ENCODE results near the gene RHOJ.

RHOJ gene

DNA sequence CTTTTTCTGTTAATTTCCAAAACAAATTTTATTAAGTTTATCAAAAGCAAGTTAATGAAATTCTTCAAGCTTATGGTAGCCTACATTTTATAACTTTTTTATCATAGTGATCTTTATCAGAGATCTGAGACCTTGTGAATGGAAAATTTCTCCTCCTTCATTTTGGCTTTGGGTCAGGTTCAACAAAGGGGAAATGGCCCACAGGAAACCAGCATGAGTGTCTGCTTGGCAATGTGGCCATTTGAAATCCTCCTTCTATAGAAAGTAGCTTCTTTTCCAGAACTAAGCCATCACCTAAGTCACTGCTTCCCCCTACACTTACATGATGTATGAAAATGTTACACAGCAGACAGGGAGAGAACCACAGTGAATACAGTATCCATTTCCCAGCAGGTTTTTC, 1.6 kb downstream of the RHOJ start:
- DNase-seq (ENCODE audit: low read depth) = no peak

DNA sequence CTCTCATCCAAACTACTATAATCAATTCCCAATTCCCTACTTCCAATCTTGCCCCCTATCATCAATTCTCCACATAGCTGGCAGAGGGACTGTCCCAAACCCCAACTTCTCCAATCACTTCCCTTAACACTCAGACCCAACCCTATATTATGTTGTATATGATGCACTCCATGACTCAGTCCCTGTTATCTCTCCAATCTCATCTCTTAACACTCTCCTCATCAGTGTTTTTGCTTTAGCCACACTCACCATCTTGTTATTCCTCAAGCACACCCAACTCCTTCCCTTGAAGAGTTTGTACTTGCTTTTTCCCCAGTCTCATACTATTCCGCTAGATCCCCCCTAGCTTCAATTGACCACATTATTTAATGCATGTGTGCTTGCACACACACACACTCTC, 4.9 kb downstream of the RHOJ start:
- no peak for DNase-seq (ENCODE audit: low read depth)

DNA sequence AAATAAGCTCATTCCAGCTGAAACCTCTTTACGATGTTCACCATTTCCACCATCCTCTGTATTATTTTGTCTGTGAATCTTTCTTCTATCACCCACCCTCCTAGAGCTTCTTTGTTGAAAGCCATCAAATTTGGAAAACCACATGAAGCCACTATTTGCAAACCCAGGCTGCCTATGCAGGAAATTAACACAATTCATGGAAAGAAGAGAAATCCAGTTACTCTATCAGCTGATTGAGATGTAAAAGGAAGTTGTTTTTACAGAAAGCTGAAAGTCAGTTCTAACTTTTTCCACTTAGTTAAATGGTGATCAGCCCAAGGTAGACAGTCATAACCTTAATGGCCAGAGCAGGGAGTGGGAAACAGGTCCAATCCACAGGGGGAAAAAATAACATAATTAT, 6.6 kb downstream of the RHOJ start:
- DNase-seq (ENCODE audit: low read depth) = no peak

DNA sequence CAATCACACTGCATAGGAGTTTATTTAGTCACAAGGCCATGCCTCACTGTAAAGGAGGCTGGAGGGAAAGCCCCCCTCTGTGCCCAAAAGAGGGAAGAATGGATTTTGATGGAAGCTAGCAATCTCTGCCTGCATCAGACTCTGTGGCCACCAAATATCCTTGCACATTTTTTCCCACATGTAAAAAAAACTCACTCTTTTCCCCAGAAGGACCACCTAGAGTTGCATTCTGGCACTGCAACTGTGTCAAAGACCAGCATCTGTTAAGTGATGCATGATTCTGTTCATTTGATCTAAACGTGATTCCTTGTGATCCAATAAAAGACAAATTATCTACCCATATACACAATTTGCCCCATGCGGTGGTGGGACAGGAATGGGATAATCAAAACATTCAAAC, 8.0 kb downstream of the RHOJ start:
- DNase-seq (ENCODE audit: low read depth) = no peak

DNA sequence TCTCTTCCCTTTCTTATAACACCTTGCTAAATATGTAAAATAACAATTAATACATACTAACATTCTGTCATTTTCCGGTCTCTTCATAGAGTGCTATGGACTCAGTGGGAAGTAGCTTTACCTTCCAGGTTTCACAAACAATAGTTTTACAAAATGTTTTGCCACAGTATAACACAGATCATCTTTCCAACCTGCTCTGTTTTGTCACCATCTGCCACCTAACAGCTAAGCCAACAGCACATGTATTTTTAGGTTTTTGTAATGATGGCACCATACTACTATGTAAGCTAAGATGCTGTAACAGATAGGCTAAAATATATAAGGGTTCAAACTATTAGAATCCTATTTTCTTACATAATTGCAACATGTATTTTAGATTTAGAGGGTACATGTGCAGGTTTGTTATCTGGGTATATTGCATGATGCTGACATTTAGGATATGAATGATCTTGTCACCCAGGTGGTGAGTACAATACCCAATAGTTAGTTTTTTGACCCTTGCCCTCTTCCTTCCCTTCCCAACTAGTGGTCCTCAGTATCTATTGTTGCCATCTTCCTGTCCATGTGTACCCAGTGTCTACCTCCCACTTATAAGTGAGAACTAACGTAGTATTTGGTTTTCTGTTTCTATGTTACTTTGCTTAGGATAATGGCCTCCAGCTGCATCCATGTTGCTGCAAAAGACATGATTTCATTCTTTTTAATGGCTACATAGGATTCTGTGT, 8.7 kb downstream of the RHOJ start:
- DNase-seq (ENCODE audit: low read depth) = no peak

DNA sequence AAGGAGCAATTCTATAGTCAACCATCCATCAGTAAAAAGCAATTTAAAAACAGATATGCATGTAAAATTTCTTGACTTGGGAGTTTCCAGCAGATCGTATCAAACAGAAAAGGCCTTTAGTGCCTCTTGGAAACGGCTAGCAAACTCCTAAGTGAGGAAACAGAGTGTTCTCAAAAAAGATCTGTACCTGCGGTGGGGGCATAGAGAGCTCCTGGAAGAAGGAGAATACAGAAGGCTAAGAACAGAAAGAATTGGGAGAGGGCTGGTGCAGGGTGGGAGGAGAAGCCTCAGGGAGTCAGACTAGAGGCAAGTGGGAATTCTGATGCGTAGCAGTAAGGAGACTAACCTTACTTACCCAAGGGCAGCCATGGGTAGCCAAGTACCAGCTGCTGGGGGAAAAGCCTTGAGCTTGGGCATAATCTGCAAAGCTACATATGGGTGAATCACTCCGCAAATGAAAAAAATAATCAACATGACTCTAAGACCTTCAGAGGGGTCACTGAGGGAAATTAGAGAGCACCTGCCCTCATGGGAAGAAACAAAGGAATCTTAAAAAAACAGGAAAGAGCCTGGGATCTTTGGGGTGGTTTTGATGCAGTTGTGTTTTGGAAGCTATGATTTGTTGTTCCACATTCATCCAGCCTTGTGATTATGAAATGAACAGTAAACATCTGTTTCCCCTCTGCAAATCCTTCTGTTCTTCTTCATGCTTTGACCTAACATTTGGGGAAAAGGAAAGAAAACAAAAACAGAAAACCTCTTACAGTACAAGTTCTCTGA, 10.4 kb downstream of the RHOJ start:
- DNase-seq (ENCODE audit: low read depth) = no peak

DNA sequence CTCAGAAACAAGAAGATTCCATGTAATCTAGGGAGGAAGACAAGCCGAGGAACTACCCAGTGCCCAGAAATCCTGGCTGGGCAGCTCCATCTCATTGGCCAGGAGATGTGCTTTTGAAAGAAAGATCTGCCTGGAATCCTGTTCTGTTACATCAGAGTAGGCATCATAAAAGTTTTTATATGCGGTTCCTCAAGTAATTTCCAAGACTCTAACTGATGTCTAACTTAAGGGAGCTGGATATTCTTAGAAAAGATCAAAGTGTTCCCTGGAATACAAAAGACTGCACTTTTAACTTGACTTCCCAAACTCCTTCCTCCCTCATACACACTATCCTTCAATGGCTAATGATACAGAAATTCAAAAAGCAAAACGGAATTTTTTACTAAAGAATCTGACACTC, 16.3 kb downstream of the RHOJ start:
- DNase-seq (ENCODE audit: low read depth) = no peak

DNA sequence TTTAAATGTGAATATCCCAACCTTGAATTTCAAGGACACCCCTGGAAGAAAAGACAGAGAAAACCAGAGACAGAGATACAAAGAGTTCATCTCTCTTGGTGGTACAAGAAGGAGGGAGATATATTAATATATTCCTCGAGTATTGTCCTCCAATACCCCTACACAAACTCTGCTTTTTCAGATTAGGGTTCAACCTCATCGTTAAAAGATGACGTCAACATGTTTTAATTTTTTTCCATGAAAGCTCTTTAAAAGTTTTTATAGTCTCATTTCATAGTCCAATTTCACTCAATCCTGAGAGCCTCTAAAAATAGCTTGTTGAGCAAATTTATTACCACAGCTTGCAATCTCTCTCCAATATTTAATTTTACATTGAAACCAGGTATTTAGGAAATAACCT, 19.4 kb downstream of the RHOJ start:
- DNase-seq (ENCODE audit: low read depth) = no peak

DNA sequence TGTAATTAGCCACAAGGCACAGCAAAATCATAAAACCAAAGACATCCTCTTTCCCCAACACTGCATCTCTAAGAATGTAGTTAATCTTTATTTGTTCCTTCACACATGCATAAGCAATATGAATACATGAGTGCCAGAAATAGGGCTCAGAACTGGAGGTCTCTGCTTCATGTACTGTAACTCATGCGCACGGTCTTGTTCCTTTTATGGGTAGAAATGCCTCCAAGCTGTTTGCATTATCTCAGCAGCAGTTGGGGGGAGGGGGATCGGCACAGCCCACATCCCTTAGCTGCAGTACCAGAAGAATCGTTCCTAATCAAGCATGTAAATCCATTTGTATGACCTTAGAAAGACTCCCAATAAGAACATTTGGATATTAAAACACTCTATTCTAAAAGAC, 20.0 kb downstream of the RHOJ start:
- no peak for DNase-seq (ENCODE audit: low read depth)

DNA sequence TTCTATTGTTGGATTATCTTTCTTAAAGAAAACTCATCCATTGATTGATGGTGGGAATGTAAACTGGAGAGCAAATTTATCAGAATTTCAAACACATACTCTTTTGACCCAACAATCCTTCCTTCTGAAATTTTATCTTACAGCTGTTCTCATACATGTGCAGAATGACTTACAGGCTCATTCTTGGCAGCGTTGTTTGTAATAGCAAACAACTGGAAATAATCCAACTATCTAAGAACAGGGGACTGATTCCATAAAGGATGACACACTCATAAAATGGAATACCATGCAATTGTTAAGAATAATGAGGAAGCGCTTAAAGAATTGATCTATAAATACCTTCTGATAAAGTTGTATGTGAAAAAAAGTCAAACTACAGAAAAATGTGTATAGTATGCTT, 24.0 kb downstream of the RHOJ start:
- no peak for DNase-seq (ENCODE audit: low read depth)

DNA sequence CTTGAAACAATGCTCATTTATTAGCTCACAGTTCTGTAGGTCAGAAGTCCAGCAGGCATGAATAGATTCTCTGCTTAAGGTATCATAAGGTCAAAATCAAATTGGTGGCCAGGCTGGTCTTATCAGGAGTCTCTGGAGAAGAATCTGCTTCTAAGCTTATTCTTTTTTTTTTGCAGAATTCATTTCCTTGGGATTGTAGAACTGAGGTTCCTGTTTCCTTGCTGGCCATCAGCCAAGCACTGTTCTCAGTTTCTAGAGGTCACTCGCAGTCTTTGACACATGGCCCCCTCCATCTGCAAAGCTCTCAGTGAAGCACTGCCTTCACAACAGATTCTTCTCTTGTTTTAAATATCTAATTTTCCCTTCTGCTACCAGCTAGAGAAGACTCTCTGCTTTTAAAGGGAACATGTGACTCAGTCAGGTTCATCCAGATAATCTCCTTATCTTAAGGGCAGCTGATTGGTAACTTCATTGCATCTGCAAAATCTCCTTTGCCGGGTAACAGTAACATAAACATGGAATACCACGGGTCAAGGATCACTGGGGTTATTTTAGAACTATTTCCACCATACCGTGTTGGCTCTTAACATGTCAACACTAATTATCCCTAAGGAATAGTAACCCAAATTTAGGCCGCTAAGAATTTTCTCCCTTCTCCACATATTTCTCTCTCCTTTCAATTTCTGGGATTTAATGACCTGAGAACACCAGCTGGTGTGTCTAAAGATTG, 25.3 kb downstream of the RHOJ start:
- no peak for DNase-seq (ENCODE audit: low read depth)

DNA sequence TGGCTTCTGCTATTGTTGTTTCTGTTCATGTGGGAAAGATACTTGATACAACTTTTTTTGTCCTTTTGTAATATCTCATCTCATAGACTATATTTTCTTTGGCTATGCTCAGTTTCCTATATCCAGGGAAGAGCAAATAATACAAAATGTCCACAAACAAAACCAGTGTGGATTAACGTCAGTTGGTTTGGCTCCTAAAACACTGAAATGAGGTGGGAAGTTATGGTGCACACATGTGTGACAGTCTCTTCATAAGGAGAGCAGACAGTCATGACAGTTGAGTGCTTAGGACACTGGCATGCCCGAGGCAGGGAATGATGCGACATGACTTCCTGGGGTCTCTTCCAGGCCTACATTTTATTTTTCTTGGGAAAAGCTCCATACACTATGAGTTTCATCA, 27.5 kb downstream of the RHOJ start:
- DNase-seq (ENCODE audit: low read depth) = no peak

DNA sequence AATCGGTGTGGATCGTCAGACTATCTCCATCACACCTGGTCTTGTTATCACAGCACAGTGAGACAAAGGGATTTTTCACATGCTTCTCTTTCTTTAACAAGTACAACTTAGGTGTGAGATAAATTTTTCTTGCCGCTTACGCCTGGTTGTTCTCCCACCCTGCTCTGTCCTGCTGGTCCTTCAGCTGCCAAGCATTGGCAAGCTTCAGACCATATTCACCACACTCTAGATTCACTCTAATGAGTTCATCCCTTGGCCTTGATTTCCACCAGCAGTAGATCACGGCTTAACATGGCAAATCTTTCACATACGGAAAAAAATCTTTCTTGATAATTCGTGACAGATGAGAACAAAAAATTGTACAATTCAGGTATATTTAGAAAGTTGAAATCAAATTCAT, 33.5 kb downstream of the RHOJ start:
- DNase-seq (ENCODE audit: low read depth) = no peak

DNA sequence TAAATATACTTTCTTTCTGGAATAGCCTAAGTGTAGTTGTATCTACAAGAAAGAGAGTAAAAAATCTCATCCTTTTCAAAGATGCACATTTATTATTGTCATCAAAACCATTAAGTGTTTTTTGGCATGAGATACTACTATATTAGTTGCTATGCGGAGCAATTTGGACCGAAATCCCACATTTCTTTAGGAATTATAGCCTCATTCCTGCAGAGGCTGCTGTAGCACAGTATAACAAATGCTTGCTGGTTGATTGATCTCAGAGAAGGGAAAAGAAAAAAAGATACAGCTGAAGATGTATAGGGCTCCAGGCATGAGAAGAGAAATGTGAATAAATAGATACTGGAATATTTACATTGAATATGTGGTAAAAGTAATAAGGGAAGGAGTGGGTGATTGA, 36.0 kb downstream of the RHOJ start:
- DNase-seq (ENCODE audit: low read depth) = no peak

DNA sequence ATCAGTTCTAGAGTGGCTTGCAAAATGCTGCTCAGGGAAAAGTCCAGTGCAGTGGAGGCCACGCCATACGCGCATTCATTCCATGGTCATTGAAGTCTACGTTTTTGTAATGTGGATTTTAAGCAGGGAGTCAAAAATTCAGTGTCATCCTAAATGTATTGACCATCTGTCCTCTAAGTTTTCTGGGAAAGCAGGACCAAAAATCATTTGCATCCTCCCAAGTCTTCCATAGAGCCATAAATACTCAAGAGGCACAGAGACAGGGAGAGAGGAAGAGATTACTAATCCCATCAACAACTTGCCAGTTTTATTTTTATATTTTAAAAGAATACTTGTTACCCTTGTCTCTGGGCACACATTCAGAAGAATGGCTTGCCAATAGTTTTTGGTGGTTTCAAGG, 36.9 kb downstream of the RHOJ start:
- DNase-seq (ENCODE audit: low read depth) = no peak

DNA sequence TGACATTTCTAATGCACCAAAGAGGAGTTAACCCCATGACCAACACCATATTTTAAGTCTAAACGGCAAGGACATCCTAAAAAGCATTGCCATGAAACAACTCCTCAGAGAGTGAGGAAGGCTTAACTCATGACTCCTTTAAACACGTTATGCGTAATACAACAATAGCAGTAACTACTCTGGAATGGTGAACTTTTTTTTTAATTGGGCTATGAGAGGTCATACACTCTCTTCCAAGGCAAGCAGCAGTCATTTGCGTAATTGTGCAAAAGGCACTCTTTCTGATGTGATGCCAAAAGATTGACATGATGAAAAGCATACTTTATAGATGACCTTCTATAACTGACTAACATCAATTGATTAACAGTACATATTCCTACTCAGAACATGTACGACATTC, 39.4 kb downstream of the RHOJ start:
- no peak for DNase-seq (ENCODE audit: low read depth)

DNA sequence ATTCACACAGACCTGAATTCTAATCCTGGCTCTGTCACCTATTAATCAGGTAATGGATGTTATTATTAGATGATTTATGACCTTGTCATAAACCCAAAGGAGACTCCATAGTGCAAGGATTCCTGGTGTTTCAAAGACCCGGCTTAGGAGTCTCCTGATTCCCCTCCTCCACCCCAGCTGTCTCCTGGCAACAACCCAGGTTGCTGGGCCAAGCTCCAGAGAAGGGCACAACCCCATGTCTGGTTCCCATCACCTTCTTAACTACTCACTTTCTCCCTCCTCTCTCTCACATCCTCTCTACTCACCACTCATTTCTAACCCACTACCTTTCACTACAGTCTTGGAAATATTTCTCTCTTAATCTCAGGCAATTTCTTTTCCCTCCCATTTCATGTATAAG, 41.6 kb downstream of the RHOJ start:
- no peak for DNase-seq (ENCODE audit: low read depth)

DNA sequence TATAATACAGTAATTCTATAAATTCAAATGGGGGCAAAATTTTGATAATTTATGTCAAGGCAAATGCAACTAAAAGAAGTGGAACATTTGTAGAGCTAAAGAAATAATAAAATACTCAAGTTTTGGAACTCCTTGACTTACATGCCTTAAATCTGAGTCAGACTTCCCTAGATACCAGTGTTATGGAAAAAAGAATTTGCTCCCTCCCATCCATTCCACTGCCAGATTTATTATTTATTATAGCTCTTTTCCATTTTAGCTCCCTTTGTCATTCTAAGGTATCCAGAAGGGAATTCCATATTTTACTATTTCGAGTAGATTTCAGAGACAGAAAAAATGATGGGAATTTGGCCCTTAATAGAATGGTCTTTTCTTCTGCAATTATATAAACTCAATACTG, 44.0 kb downstream of the RHOJ start:
- no peak for DNase-seq (ENCODE audit: low read depth)

DNA sequence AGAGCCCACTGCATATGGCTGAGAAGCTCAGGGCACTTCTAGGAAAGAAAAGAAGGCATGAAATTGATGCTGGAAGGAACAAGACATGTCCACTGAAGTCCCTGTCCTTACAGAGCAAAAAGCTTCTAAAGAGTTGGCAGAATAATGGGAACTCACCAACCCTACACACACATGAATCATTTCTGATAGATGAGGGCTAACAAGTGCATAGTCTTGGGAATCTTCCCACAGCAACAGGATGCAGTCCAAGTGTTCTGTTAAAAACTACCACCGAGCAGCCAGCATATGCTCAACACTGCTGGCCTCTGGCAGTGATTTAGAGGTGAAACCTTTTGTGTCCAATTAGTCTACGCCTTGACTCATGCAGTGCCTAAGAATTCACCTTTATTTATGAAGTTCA, 44.8 kb downstream of the RHOJ start:
- DNase-seq (ENCODE audit: low read depth) = no peak

DNA sequence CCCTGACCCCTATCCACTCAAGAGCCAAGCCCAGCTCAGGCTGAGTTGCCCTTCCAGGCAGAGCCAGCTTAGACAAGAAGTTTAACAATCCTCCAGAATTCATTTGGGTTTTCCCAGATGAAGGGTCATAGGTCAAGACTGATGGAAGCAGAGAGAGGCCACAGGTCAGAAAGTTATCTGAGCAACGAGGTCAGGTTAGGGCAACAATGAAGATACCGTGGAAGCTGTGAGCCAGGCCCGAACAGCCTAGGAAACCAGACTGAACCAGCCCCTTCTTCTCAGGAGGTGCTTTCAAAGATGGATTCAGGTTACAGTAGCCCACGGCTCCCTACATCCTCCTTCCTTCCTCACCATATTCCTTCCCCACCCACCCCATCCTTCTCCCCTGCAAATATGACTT, 53.1 kb downstream of the RHOJ start:
- no peak for DNase-seq (ENCODE audit: low read depth)

DNA sequence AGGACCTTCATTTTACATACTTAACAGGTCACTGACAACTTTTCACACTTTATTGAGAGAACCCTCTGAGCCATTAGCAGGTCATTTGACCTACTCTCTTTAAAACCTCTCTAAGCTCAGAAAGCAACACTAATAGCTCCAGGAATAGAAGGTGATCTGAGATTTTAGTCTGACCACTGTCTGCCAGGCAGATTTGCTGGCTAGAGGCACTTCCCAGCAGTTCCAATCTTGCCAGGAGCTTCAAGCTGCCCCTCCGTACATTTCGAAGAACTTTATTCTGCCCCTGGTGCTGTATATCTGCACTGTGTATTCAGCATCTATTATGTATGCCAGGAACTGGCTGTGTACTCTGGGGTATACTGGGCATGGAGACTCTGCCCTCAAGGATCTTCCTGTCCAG, 58.2 kb downstream of the RHOJ start:
- DNase-seq (ENCODE audit: low read depth) = no peak

DNA sequence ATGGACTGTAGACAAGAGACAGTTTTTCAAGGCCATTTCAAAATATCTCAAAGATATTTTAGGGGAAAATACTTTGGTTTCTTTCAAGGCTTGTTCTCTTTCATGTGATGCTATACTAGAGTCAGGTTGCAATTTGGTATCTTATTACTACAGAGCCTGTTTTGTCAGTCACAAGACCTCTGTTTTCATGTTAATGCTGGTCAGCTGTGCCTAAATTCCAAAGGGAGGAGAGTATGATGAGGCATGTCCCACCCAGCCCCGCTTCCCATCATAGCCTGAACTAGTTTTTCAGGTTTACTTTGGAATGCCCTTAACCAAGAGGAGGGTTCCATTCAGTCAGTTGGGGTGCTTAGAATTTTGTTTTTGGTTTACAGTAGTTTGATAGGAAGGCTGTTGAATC, 61.9 kb downstream of the RHOJ start:
- DNase-seq (ENCODE audit: low read depth) = no peak

DNA sequence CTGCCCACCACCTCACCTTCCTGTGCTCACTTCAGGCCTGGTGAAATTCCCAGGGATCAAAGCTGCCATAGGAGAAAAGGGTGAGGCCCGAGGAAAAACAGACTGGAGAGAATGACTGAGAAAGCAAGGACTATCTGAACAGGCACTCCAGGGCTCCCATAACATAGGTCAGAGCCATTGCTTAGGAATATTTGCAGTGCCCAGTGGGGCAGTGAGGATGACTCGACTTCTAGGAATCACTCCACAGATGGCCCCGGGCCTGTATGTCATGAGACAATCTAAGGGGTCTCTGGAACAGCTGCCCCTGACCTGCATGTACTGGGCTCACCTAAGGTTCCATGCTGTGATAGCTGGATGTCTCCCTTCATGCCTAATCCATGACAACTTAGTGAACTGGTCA, 62.9 kb downstream of the RHOJ start:
- DNase-seq (ENCODE audit: low read depth) = no peak

Data from activated T-cell treated with anti-CD3 and anti-CD28 coated beads for 48 hours (primary cell).